ENCODE data around the gene ABHD16B. TPM values are rescaled to one million over a fixed set of nuclear protein-coding genes. Genes with fewer than 3 reads are reported as not detected.

ABHD16B gene
- total and polyA plus RNA-seq, 2 of the 13 experiments (the other 11 are each of a cell fraction or from before 2014, with no cell fraction given): not detected

- TF ChIP-seq ETV5 (CRISPR knock-in tag; IDR thresholded peaks at IDR 0.05; ENCODE audit: borderline replicate concordance): peak; percentile 43; the same call in 1 of the 2 replicates
- no peak for TF ChIP-seq NFIB (CRISPR knock-in tag; IDR thresholded peaks at IDR 0.05; ENCODE audit: borderline replicate concordance)
- no peak for TF ChIP-seq HCFC1 (IDR thresholded peaks at IDR 0.05; ENCODE audit: low read depth, low read length)
- TF ChIP-seq MIER2 (CRISPR knock-in tag; IDR thresholded peaks at IDR 0.05): no peak
- TF ChIP-seq CEBPG (CRISPR knock-in tag; IDR thresholded peaks at IDR 0.05): no peak
- no peak for TF ChIP-seq MAF1 (CRISPR knock-in tag; IDR thresholded peaks at IDR 0.05; ENCODE audit: borderline replicate concordance)
- no peak for TF ChIP-seq ZBTB2 (CRISPR knock-in tag; IDR thresholded peaks at IDR 0.05; ENCODE audit: low read depth)
- TF ChIP-seq ARID2 (CRISPR knock-in tag; IDR thresholded peaks at IDR 0.05; ENCODE audit: borderline replicate concordance): 0 out of 2 replicates have a peak, but pooled peaks have one; percentile 52
- no peak for TF ChIP-seq ZBTB3 (CRISPR knock-in tag; IDR thresholded peaks at IDR 0.05; ENCODE audit: borderline replicate concordance, low read depth)
- TF ChIP-seq ZNF510 (CRISPR knock-in tag; IDR thresholded peaks at IDR 0.05; ENCODE audit: low read depth): no peak
- TF ChIP-seq, protein P1, sequence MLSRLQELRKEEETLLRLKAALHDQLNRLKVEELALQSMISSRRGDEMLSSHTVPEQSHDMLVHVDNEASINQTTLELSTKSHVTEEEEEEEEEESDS (CRISPR knock-in tag; IDR thresholded peaks at IDR 0.05; ENCODE audit: borderline replicate concordance): no peak; the same call in 1 of the 2 replicates
- no peak for TF ChIP-seq NFRKB (IDR thresholded peaks at IDR 0.05)
- TF ChIP-seq ZC3H4 (CRISPR knock-in tag; IDR thresholded peaks at IDR 0.05; ENCODE audit: borderline replicate concordance): no peak
- TF ChIP-seq ATF5 (CRISPR knock-in tag; IDR thresholded peaks at IDR 0.05; ENCODE audit: low read depth): no peak
- no peak for TF ChIP-seq ZNF597 (CRISPR knock-in tag; IDR thresholded peaks at IDR 0.05)
- no peak for TF ChIP-seq ZSCAN29 (CRISPR knock-in tag; conservative IDR thresholded peaks at IDR 0.05)
- no peak for TF ChIP-seq ZNF558 (CRISPR knock-in tag; IDR thresholded peaks at IDR 0.05; ENCODE audit: borderline replicate concordance)
- TF ChIP-seq NCOR1 (IDR thresholded peaks at IDR 0.05; ENCODE audit: borderline replicate concordance, low read length): no peak
- no peak for TF ChIP-seq MLLT10 (CRISPR knock-in tag; IDR thresholded peaks at IDR 0.05)
- TF ChIP-seq ZNF672 (CRISPR knock-in tag; IDR thresholded peaks at IDR 0.05): no peak
- TF ChIP-seq, protein P2, sequence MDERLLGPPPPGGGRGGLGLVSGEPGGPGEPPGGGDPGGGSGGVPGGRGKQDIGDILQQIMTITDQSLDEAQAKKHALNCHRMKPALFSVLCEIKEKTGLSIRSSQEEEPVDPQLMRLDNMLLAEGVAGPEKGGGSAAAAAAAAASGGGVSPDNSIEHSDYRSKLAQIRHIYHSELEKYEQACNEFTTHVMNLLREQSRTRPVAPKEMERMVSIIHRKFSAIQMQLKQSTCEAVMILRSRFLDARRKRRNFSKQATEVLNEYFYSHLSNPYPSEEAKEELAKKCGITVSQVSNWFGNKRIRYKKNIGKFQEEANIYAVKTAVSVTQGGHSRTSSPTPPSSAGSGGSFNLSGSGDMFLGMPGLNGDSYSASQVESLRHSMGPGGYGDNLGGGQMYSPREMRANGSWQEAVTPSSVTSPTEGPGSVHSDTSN (CRISPR knock-in tag; IDR thresholded peaks at IDR 0.05): no peak
- TF ChIP-seq ZNF296 (CRISPR knock-in tag; conservative IDR thresholded peaks at IDR 0.05): peak; percentile 65; the same call in 1 of the 2 replicates
- no peak for TF ChIP-seq KLF9 (CRISPR knock-in tag; IDR thresholded peaks at IDR 0.05; ENCODE audit: low read depth)
- TF ChIP-seq JDP2 (CRISPR knock-in tag; IDR thresholded peaks at IDR 0.05; ENCODE audit: borderline replicate concordance): no peak
- peak in 1 of 2 experiments; percentile 49; a peak in 1 of 4 replicates for TF ChIP-seq KLF16 (CRISPR knock-in tag; IDR thresholded peaks at IDR 0.05)
- TF ChIP-seq SNRNP70 (IDR thresholded peaks at IDR 0.05; ENCODE audit: low read depth, low read length): no peak
- no peak; the same call in 1 of the 2 replicates for TF ChIP-seq ZFP90 (CRISPR knock-in tag; IDR thresholded peaks at IDR 0.05; ENCODE audit: borderline replicate concordance)
- TF ChIP-seq ZNF496 (CRISPR knock-in tag; IDR thresholded peaks at IDR 0.05; ENCODE audit: insufficient replicate concordance): no peak
These were observed 15.0 kb upstream of the ABHD16B start (continued) for GRCh38 chr20:63846128-63846771.

All from HepG2 (cell line).